NB4 (cell line): ENCODE results near the gene CABCOCO1.

ENCODE experiments used
- MYC ChIP-seq: IDR thresholded peaks from 2 replicates; pipeline ENCODE4 v1.6.1; 2011; ENCODE audit warnings: low read depth, low read length
- TF ChIP-seq, protein P1 (sequence below): IDR thresholded peaks from one replicate; pipeline ENCODE4 v1.5.1; 2012; ENCODE audit warnings: low read depth, low read length

DNA sequence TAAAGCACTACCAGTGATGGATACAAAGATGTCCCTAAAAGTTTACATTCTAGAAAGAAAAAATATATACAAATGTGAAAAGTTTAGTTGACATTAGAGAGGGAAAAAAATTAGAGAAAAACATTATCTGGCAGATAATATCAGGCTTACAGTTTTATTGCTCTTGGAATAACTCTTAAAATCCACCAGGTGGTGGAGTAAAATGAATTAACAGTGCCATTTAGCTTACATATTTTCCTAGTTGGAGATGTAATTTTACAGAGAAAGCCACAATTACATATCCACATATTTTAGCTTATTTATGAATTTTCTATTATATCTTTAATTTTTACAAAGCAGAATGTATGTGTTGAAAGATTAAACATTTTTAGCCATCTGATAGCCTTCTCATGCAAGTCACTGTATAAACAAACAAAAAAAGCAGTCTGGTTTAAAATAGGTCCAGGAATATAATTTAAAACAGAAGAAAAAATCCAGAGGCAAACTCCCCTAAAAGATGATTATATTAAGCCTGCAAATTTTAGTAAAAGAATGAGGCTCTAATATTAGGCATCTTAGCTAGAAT, 6.5 kb downstream of the CABCOCO1 start:
- TF ChIP-seq, protein P1, sequence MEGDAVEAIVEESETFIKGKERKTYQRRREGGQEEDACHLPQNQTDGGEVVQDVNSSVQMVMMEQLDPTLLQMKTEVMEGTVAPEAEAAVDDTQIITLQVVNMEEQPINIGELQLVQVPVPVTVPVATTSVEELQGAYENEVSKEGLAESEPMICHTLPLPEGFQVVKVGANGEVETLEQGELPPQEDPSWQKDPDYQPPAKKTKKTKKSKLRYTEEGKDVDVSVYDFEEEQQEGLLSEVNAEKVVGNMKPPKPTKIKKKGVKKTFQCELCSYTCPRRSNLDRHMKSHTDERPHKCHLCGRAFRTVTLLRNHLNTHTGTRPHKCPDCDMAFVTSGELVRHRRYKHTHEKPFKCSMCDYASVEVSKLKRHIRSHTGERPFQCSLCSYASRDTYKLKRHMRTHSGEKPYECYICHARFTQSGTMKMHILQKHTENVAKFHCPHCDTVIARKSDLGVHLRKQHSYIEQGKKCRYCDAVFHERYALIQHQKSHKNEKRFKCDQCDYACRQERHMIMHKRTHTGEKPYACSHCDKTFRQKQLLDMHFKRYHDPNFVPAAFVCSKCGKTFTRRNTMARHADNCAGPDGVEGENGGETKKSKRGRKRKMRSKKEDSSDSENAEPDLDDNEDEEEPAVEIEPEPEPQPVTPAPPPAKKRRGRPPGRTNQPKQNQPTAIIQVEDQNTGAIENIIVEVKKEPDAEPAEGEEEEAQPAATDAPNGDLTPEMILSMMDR, result no peak
- no peak for TF ChIP-seq MYC
